ENCODE measurements around the gene FRMD5.

FRMD5 gene

GRCh38 chr15:43989938-43990337, 205.1 kb downstream of the FRMD5 start:
- no peak overlapping the region for H3K27ac ChIP-seq (ENCODE audit: low read length)
- H3K9ac ChIP-seq (ENCODE audit: low read depth, low read length): no peak overlapping the region
- no peaks in the 10 kb centered on the region for H3K36me3 ChIP-seq (ENCODE audit: insufficient read depth, low read depth, low read length)
- no peaks in the 10 kb centered on the region for H3K27me3 ChIP-seq (ENCODE audit: insufficient read depth, low read length)
- H3K9me3 ChIP-seq (ENCODE audit: insufficient read depth, low read depth, low read length): no peaks in the 10 kb centered on the region
- H3K4me3 ChIP-seq (ENCODE audit: low read length): no peak overlapping the region
- H3K4me1 ChIP-seq (ENCODE audit: insufficient read depth, low read length): no peaks in the 10 kb centered on the region

GRCh38 chr15:43988900-43989299, 206.2 kb downstream of the FRMD5 start:
- H3K27me3 ChIP-seq (ENCODE audit: insufficient read depth, low read length): no peaks in the 10 kb centered on the region
- no peaks in the 10 kb centered on the region for H3K36me3 ChIP-seq (ENCODE audit: insufficient read depth, low read depth, low read length)
- H3K27ac ChIP-seq (ENCODE audit: low read length): no peak overlapping the region
- no peak overlapping the region for H3K4me3 ChIP-seq (ENCODE audit: low read length)
- H3K4me1 ChIP-seq (ENCODE audit: insufficient read depth, low read length): no peaks in the 10 kb centered on the region; the same call in 1 of the 2 replicates
- H3K9ac ChIP-seq (ENCODE audit: low read depth, low read length): no peak overlapping the region
- H3K9me3 ChIP-seq (ENCODE audit: insufficient read depth, low read depth, low read length): no peaks in the 10 kb centered on the region

GRCh38 chr15:43987924-43988323, 207.1 kb downstream of the FRMD5 start:
- Histone ChIP-seq H3K9ac (ENCODE audit: low read depth, low read length) (no peak overlapping the region), H3K27ac (ENCODE audit: low read length) (no peak overlapping the region), H3K4me1 (ENCODE audit: insufficient read depth, low read length) (peaks cover 7% of the 10 kb centered on the region; the same call in 1 of the 2 replicates), H3K9me3 (ENCODE audit: insufficient read depth, low read depth, low read length) (no peaks in the 10 kb centered on the region), H3K36me3 (ENCODE audit: insufficient read depth, low read depth, low read length) (no peaks in the 10 kb centered on the region), H3K27me3 (ENCODE audit: insufficient read depth, low read length) (no peaks in the 10 kb centered on the region), H3K4me3 (ENCODE audit: low read length) (no peak overlapping the region)

- Histone ChIP-seq H3K9me3 (ENCODE audit: insufficient read depth, low read depth, low read length) (no peaks in the 10 kb centered on the region), H3K4me1 (ENCODE audit: insufficient read depth, low read length) (peaks cover 7% of the 10 kb centered on the region; the same call in 1 of the 2 replicates), H3K27ac (ENCODE audit: low read length) (no peak overlapping the region), H3K4me3 (ENCODE audit: low read length) (no peak overlapping the region), H3K27me3 (ENCODE audit: insufficient read depth, low read length) (no peaks in the 10 kb centered on the region), H3K9ac (ENCODE audit: low read depth, low read length) (no peak overlapping the region), H3K36me3 (ENCODE audit: insufficient read depth, low read depth, low read length) (no peaks in the 10 kb centered on the region)
These were observed 208.9 kb downstream of the FRMD5 start for GRCh38 chr15:43985976-43986680.

- Histone ChIP-seq H3K9me3 (ENCODE audit: insufficient read depth, low read depth, low read length) (no peaks in the 10 kb centered on the region), H3K27me3 (ENCODE audit: insufficient read depth, low read length) (no peaks in the 10 kb centered on the region), H3K27ac (ENCODE audit: low read length) (no peak overlapping the region), H3K9ac (ENCODE audit: low read depth, low read length) (no peak overlapping the region), H3K36me3 (ENCODE audit: insufficient read depth, low read depth, low read length) (no peaks in the 10 kb centered on the region), H3K4me3 (ENCODE audit: low read length) (no peak overlapping the region), H3K4me1 (ENCODE audit: insufficient read depth, low read length) (peaks cover 7% of the 10 kb centered on the region; the same call in 1 of the 2 replicates)
These were observed 213.5 kb downstream of the FRMD5 start for GRCh38 chr15:43981576-43981975.

- Histone ChIP-seq H3K4me3 (ENCODE audit: low read length) (no peak overlapping the region), H3K27ac (ENCODE audit: low read length) (no peak overlapping the region)
These were observed 217.8 kb downstream of the FRMD5 start for GRCh38 chr15:43977072-43977884.

GRCh38 chr15:43975770-43976169, 219.3 kb downstream of the FRMD5 start:
- Histone ChIP-seq H3K9ac (ENCODE audit: low read depth, low read length) (no peak overlapping the region), H3K9me3 (ENCODE audit: insufficient read depth, low read depth, low read length) (no peaks in the 10 kb centered on the region), H3K27ac (ENCODE audit: low read length) (no peak overlapping the region), H3K36me3 (ENCODE audit: insufficient read depth, low read depth, low read length) (no peaks in the 10 kb centered on the region), H3K4me3 (ENCODE audit: low read length) (no peak overlapping the region), H3K4me1 (ENCODE audit: insufficient read depth, low read length) (no peaks in the 10 kb centered on the region; the same call in 1 of the 2 replicates), H3K27me3 (ENCODE audit: insufficient read depth, low read length) (no peaks in the 10 kb centered on the region)

More at GRCh38 chr15:43977072-43977884, 217.8 kb downstream of the FRMD5 start:
- no peaks in the 10 kb centered on the region for H3K36me3 ChIP-seq (ENCODE audit: insufficient read depth, low read depth, low read length)
- no peak overlapping the region for H3K9ac ChIP-seq (ENCODE audit: low read depth, low read length)
- H3K27me3 ChIP-seq (ENCODE audit: insufficient read depth, low read length): no peaks in the 10 kb centered on the region
- H3K9me3 ChIP-seq (ENCODE audit: insufficient read depth, low read depth, low read length): no peaks in the 10 kb centered on the region
- H3K4me1 ChIP-seq (ENCODE audit: insufficient read depth, low read length): no peaks in the 10 kb centered on the region; the same call in 1 of the 2 replicates

GRCh38 chr15:43975326-43975725, 219.7 kb downstream of the FRMD5 start:
- Histone ChIP-seq H3K36me3 (ENCODE audit: insufficient read depth, low read depth, low read length) (no peaks in the 10 kb centered on the region), H3K9ac (ENCODE audit: low read depth, low read length) (no peak overlapping the region), H3K4me3 (ENCODE audit: low read length) (no peak overlapping the region), H3K4me1 (ENCODE audit: insufficient read depth, low read length) (no peaks in the 10 kb centered on the region; the same call in 1 of the 2 replicates), H3K9me3 (ENCODE audit: insufficient read depth, low read depth, low read length) (no peaks in the 10 kb centered on the region), H3K27ac (ENCODE audit: low read length) (no peak overlapping the region), H3K27me3 (ENCODE audit: insufficient read depth, low read length) (no peaks in the 10 kb centered on the region)

GRCh38 chr15:43974852-43975251, 220.2 kb downstream of the FRMD5 start:
- no peak overlapping the region for H3K4me3 ChIP-seq (ENCODE audit: low read length)
- no peaks in the 10 kb centered on the region for H3K27me3 ChIP-seq (ENCODE audit: insufficient read depth, low read length)
- H3K9me3 ChIP-seq (ENCODE audit: insufficient read depth, low read depth, low read length): no peaks in the 10 kb centered on the region
- H3K36me3 ChIP-seq (ENCODE audit: insufficient read depth, low read depth, low read length): no peaks in the 10 kb centered on the region
- H3K27ac ChIP-seq (ENCODE audit: low read length): no peak overlapping the region
- no peak overlapping the region for H3K9ac ChIP-seq (ENCODE audit: low read depth, low read length)
- no peaks in the 10 kb centered on the region; the same call in 1 of the 2 replicates for H3K4me1 ChIP-seq (ENCODE audit: insufficient read depth, low read length)

GRCh38 chr15:43969802-43970375, 225.2 kb downstream of the FRMD5 start:
- no peaks in the 10 kb centered on the region for H3K36me3 ChIP-seq (ENCODE audit: insufficient read depth, low read depth, low read length)
- H3K9me3 ChIP-seq (ENCODE audit: insufficient read depth, low read depth, low read length): no peaks in the 10 kb centered on the region
- no peak overlapping the region for H3K4me3 ChIP-seq (ENCODE audit: low read length)
- no peaks in the 10 kb centered on the region for H3K4me1 ChIP-seq (ENCODE audit: insufficient read depth, low read length)
- H3K27me3 ChIP-seq (ENCODE audit: insufficient read depth, low read length): no peaks in the 10 kb centered on the region
- no peak overlapping the region for H3K9ac ChIP-seq (ENCODE audit: low read depth, low read length)
- no peak overlapping the region for H3K27ac ChIP-seq (ENCODE audit: low read length)

- Histone ChIP-seq H3K36me3 (ENCODE audit: insufficient read depth, low read depth, low read length) (no peaks in the 10 kb centered on the region), H3K4me1 (ENCODE audit: insufficient read depth, low read length) (no peaks in the 10 kb centered on the region), H3K9ac (ENCODE audit: low read depth, low read length) (no peak overlapping the region), H3K27ac (ENCODE audit: low read length) (no peak overlapping the region), H3K9me3 (ENCODE audit: insufficient read depth, low read depth, low read length) (no peaks in the 10 kb centered on the region), H3K27me3 (ENCODE audit: insufficient read depth, low read length) (no peaks in the 10 kb centered on the region), H3K4me3 (ENCODE audit: low read length) (no peak overlapping the region)
These were observed 226.5 kb downstream of the FRMD5 start for GRCh38 chr15:43968551-43968950.

Data from iPS-20b (cell line).